Measurements from ENCODE around the gene SHC4. TPM values are rescaled to one million over a fixed set of nuclear protein-coding genes. Genes with fewer than 3 reads are reported as not detected.

Gene SHC4
- total RNA-seq, 1 donor from 2014 or later: 4.5 TPM

- peak overlapping the region; percentile 94 for H3K27ac Mint-ChIP-seq
- DNase-seq (ENCODE audit: extremely low spot score, unreplicated experiment): no peak
- no peaks in the 10 kb centered on the region for H3K36me3 Mint-ChIP-seq
- H3K4me1 Mint-ChIP-seq (ENCODE audit: unreplicated experiment): peaks cover 17% of the 10 kb centered on the region
- TF ChIP-seq, protein P1, sequence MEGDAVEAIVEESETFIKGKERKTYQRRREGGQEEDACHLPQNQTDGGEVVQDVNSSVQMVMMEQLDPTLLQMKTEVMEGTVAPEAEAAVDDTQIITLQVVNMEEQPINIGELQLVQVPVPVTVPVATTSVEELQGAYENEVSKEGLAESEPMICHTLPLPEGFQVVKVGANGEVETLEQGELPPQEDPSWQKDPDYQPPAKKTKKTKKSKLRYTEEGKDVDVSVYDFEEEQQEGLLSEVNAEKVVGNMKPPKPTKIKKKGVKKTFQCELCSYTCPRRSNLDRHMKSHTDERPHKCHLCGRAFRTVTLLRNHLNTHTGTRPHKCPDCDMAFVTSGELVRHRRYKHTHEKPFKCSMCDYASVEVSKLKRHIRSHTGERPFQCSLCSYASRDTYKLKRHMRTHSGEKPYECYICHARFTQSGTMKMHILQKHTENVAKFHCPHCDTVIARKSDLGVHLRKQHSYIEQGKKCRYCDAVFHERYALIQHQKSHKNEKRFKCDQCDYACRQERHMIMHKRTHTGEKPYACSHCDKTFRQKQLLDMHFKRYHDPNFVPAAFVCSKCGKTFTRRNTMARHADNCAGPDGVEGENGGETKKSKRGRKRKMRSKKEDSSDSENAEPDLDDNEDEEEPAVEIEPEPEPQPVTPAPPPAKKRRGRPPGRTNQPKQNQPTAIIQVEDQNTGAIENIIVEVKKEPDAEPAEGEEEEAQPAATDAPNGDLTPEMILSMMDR (conservative IDR thresholded peaks at IDR 0.05): no peak
- H3K9me3 Mint-ChIP-seq: no peaks in the 10 kb centered on the region
- peak overlapping the region; percentile 94 for H3K4me3 Mint-ChIP-seq
- no peaks in the 10 kb centered on the region for H3K27me3 Mint-ChIP-seq
Observed at GRCh38 chr15:48811325-48811958, 152.3 kb downstream of the SHC4 start.

DNA sequence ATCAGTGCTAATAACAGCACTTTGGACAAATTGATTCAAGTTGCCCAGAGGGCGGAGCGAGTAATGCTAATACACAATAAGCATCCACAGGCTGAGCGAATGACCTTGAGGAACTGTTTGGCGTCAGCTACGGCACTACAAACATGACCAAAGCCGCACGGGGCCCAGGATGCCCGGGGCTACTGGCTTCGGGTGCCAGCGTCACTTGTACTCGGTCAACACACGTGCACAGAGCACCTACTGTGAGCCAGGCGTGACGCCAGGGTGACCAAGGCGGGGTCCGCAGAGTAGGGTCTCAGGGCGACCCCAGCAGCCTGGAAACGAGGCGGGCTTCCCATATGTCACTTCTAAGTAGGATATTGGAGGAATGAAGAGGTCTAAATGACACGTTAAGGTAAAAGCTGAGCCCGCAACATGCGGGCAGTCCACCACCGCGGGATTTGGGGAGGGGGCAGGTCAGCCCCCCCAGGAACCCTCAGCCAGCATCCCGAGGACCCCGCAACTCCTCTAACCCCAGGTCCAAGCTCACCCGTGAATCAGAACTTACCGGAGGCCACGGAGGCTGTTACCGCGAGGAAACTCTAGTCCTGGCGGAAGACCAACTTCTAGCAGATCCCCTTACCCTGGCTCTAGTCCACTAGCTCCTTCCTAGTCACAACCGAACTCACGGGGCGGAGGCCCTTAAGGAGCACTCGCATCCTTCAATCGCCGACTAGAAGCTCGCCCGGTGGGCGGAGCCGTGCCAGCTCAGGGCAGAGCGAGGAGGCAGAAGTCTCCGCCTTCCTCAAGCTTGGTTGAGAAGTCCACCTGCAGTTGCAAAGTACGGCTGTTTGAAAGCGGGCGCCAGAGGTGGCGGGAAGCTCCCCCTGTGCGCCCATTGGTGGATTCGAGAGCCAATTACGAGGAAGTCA lies 153.1 kb downstream of the SHC4 start, which contains the start of gene CEP152:
CEP152 (minus strand) TSS at position 656 of the 911 bp plus-strand sequence. CDS start 5,420 bp downstream, outside the sequence.
- H3K9me3 Mint-ChIP-seq: no peaks in the 10 kb centered on the region
- H3K4me3 Mint-ChIP-seq: peak within 1 kb of the TSS; percentile 94
- DNase-seq (ENCODE audit: extremely low spot score, unreplicated experiment): peak; percentile 98

GRCh38 chr15:48806151-48806550 lies 157.6 kb downstream of the SHC4 start:
- peaks cover 27% of the 10 kb centered on the region for H3K4me1 Mint-ChIP-seq (ENCODE audit: unreplicated experiment)
- TF ChIP-seq, protein P1 (conservative IDR thresholded peaks at IDR 0.05): no peak
- no peak for DNase-seq (ENCODE audit: extremely low spot score, unreplicated experiment)
- H3K4me3 Mint-ChIP-seq: no peak overlapping the region
- peaks cover 8% of the 10 kb centered on the region for H3K36me3 Mint-ChIP-seq
- no peaks in the 10 kb centered on the region for H3K27me3 Mint-ChIP-seq
- H3K27ac Mint-ChIP-seq: no peak overlapping the region
- H3K9me3 Mint-ChIP-seq: no peaks in the 10 kb centered on the region

More for the DNA sequence above, 153.1 kb downstream of the SHC4 start, which contains the start of gene CEP152:
- no peaks in the 10 kb centered on the region for H3K36me3 Mint-ChIP-seq
- TF ChIP-seq, protein P1 (conservative IDR thresholded peaks at IDR 0.05): peak; percentile 19
- H3K27me3 Mint-ChIP-seq: no peaks in the 10 kb centered on the region
- H3K27ac Mint-ChIP-seq: peak within 1 kb of the TSS; percentile 94
- peaks cover 23% of the 10 kb centered on the region for H3K4me1 Mint-ChIP-seq (ENCODE audit: unreplicated experiment)

- Mint-ChIP-seq H3K9me3 (no peaks in the 10 kb centered on the region), H3K36me3 (peaks cover 8% of the 10 kb centered on the region), H3K27ac (no peak overlapping the region), H3K27me3 (no peaks in the 10 kb centered on the region), H3K4me3 (no peak overlapping the region), H3K4me1 (ENCODE audit: unreplicated experiment) (peaks cover 32% of the 10 kb centered on the region)
- no peak for DNase-seq (ENCODE audit: extremely low spot score, unreplicated experiment)
- TF ChIP-seq, protein P1 (conservative IDR thresholded peaks at IDR 0.05): no peak
Observed at GRCh38 chr15:48805591-48805990, 158.1 kb downstream of the SHC4 start.

GRCh38 chr15:48803877-48804276 lies 159.8 kb downstream of the SHC4 start:
- Mint-ChIP-seq H3K27ac (no peak overlapping the region), H3K27me3 (no peaks in the 10 kb centered on the region), H3K4me3 (no peak overlapping the region), H3K36me3 (peaks cover 8% of the 10 kb centered on the region), H3K9me3 (no peaks in the 10 kb centered on the region), H3K4me1 (ENCODE audit: unreplicated experiment) (peaks cover 29% of the 10 kb centered on the region)
- no peak for DNase-seq (ENCODE audit: extremely low spot score, unreplicated experiment)
- TF ChIP-seq, protein P1 (conservative IDR thresholded peaks at IDR 0.05): no peak
